Measurements from ENCODE around the gene RASAL2. TPM values are rescaled to one million over a fixed set of nuclear protein-coding genes. Genes with fewer than 3 reads are reported as not detected.

RASAL2 gene
- total RNA-seq, 1 experiment from 2014 or later: 32.4 TPM

- Mint-ChIP-seq H3K9me3 (ENCODE audit: low read depth, unreplicated experiment) (no peaks in the 10 kb centered on the region), H3K4me1 (ENCODE audit: low read depth, unreplicated experiment) (peaks cover 16% of the 10 kb centered on the region), H3K4me3 (ENCODE audit: low read depth, unreplicated experiment) (peak overlapping the region; percentile 95), H3K36me3 (ENCODE audit: insufficient read depth, unreplicated experiment) (peaks cover 29% of the 10 kb centered on the region), H3K27me3 (ENCODE audit: unreplicated experiment) (no peaks in the 10 kb centered on the region), H3K27ac (ENCODE audit: unreplicated experiment) (peak overlapping the region; percentile 82)
- intact Hi-C loops (cut with micrococcal nuclease; ENCODE audit: unreplicated experiment): loop anchor here (2.0 kb wide), 4 partner anchors 34 to 190 kb away; no protein-coding TSS in a partner anchor
- DNase-seq: no peak
- TF ChIP-seq CTCF (IDR thresholded peaks at IDR 0.05; ENCODE audit: unreplicated experiment): no peak
- TSS peak; percentile 61 for BruUV-seq (replicated peaks)
- CTCF ChIA-PET: interaction anchor here (1.2 to 4.2 kb wide), 6 partner anchors 9 to 190 kb away, joined by 3 to 23 read pairs (median 5); no protein-coding TSS in a partner anchor
Measured at GRCh38 chr1:178092878-178093493, 918 bp upstream of the RASAL2 start.

- CTCF ChIA-PET: interaction anchor here (0.7 to 4.2 kb wide), 9 partner anchors 8 to 206 kb away, joined by 3 to 23 read pairs (median 4); no protein-coding TSS in a partner anchor
- no TSS peak for BruUV-seq (replicated peaks)
- peak overlapping the region; percentile 95 for H3K4me3 Mint-ChIP-seq (ENCODE audit: low read depth, unreplicated experiment)
Measured at GRCh38 chr1:178093494-178093950, 382 bp upstream of the RASAL2 start.

GRCh38 chr1:178094739-178095645 lies 1.1 kb downstream of the RASAL2 start:
- TF ChIP-seq CTCF (IDR thresholded peaks at IDR 0.05; ENCODE audit: unreplicated experiment): no peak
- CTCF ChIA-PET: interaction anchor here (0.6 to 4.2 kb wide), 6 partner anchors 11 to 144 kb away, joined by 3 to 23 read pairs (median 5); no protein-coding TSS in a partner anchor
- TSS peak; percentile 60 for BruUV-seq (replicated peaks)
- intact Hi-C loops (cut with micrococcal nuclease; ENCODE audit: unreplicated experiment): loop anchor here (2.0 kb wide), 2 partner anchors 32 to 94 kb away; no protein-coding TSS in a partner anchor
- Mint-ChIP-seq H3K27ac (ENCODE audit: unreplicated experiment) (peak overlapping the region; percentile 57), H3K4me3 (ENCODE audit: low read depth, unreplicated experiment) (peak overlapping the region; percentile 95), H3K27me3 (ENCODE audit: unreplicated experiment) (no peaks in the 10 kb centered on the region), H3K9me3 (ENCODE audit: low read depth, unreplicated experiment) (no peaks in the 10 kb centered on the region), H3K36me3 (ENCODE audit: insufficient read depth, unreplicated experiment) (peaks cover 29% of the 10 kb centered on the region), H3K4me1 (ENCODE audit: low read depth, unreplicated experiment) (peaks cover 24% of the 10 kb centered on the region)
- DNase-seq: no peak

More at GRCh38 chr1:178093494-178093950, 382 bp upstream of the RASAL2 start:
- Mint-ChIP-seq H3K27ac (ENCODE audit: unreplicated experiment) (peak overlapping the region; percentile 82), H3K9me3 (ENCODE audit: low read depth, unreplicated experiment) (no peaks in the 10 kb centered on the region), H3K36me3 (ENCODE audit: insufficient read depth, unreplicated experiment) (peaks cover 29% of the 10 kb centered on the region), H3K27me3 (ENCODE audit: unreplicated experiment) (no peaks in the 10 kb centered on the region), H3K4me1 (ENCODE audit: low read depth, unreplicated experiment) (peaks cover 21% of the 10 kb centered on the region)
- TF ChIP-seq CTCF (IDR thresholded peaks at IDR 0.05; ENCODE audit: unreplicated experiment): no peak
- DNase-seq: peak; percentile 96
- intact Hi-C loops (cut with micrococcal nuclease; ENCODE audit: unreplicated experiment): loop anchor here (2.0 kb wide), 4 partner anchors 35 to 189 kb away; no protein-coding TSS in a partner anchor

GRCh38 chr1:178096421-178096820 lies 2.5 kb downstream of the RASAL2 start:
- intact Hi-C loops (cut with micrococcal nuclease; ENCODE audit: unreplicated experiment): no loop called here
- CTCF ChIA-PET: interaction anchor here (0.8 kb wide), 1 partner anchor 186 kb away, joined by 3 read pairs; no protein-coding TSS in a partner anchor
- no peaks in the 10 kb centered on the region for H3K27me3 Mint-ChIP-seq (ENCODE audit: unreplicated experiment)
- no peak for DNase-seq
- peaks cover 38% of the 10 kb centered on the region for H3K4me1 Mint-ChIP-seq (ENCODE audit: low read depth, unreplicated experiment)
- peak overlapping the region; percentile 4 for H3K27ac Mint-ChIP-seq (ENCODE audit: unreplicated experiment)
- no peaks in the 10 kb centered on the region for H3K9me3 Mint-ChIP-seq (ENCODE audit: low read depth, unreplicated experiment)
- TF ChIP-seq CTCF (IDR thresholded peaks at IDR 0.05; ENCODE audit: unreplicated experiment): no peak
- no TSS peak for BruUV-seq (replicated peaks)
- H3K36me3 Mint-ChIP-seq (ENCODE audit: insufficient read depth, unreplicated experiment): peaks cover 29% of the 10 kb centered on the region
- H3K4me3 Mint-ChIP-seq (ENCODE audit: low read depth, unreplicated experiment): peak overlapping the region; percentile 95
